A549 (cell line): ENCODE results near the gene ANTXR2. TPM values are rescaled to one million over a fixed set of nuclear protein-coding genes. Genes with fewer than 3 reads are reported as not detected.

Source experiments
- ATAC-seq, 2 experiments: fragments of 200-7000 bp in 1 of 2; fragments of >200 bp in 1 of 2; cut with Nextera tagmentation in 1 of 2; cut with Tn5 transposase in 1 of 2; 3 replicates each; pipeline versions ENCODE4 v1.8.0 to v1.9.1; 2018 to 2020; ENCODE audit warnings: mild to moderate bottlenecking in 1 of 2, moderate library complexity in 1 of 2
- CTCF ChIA-PET: fragments of 300-600 bp; sonication (Branson Sonifier 250); formaldehyde crosslinking; extraction: SDS; loops from one replicate; lab custom pipeline; 2021; ENCODE audit warnings: antibody characterized with exemption, inconsistent platforms; lab: Yijun Ruan, JAX
- POLR2A ChIA-PET: fragments of 350-600 bp; formaldehyde crosslinking; extraction: SDS; loops from one replicate; lab custom pipeline; 2021; ENCODE audit warnings: antibody characterized with exemption, inconsistent platforms; lab: Yijun Ruan, JAX
- DNase-seq, 2 experiments: peaks; one replicate each; pipeline versions ENCODE4 v3.0.0 to v3.0.0-alpha.2; 2011 to 2016; ENCODE audit warnings: low read depth in 1 of 2, low spot score in 1 of 2
- FAIRE-seq: peaks from 2 replicates; lab custom pipeline; 2011; peaks lifted over from hg19 to GRCh38; lab: Jason Lieb, UNC
- H3K27ac ChIP-seq, 2 experiments: fragments of >200 bp; sonication (Bioruptor Twin); formaldehyde crosslinking; 3 replicates each; pipeline ENCODE4 v1.5.1; 2016 to 2017
- H3K4me1 ChIP-seq: fragments of >200 bp; sonication (Bioruptor Twin); formaldehyde crosslinking; 3 replicates; pipeline ENCODE4 v1.6.1; 2016
- H3K4me2 ChIP-seq: fragments of >200 bp; sonication (Bioruptor Twin); formaldehyde crosslinking; 3 replicates; pipeline ENCODE4 v1.6.1; 2016
- H3K4me3 ChIP-seq: fragments of >200 bp; sonication (Bioruptor Twin); formaldehyde crosslinking; 3 replicates; pipeline ENCODE4 v1.5.1; 2016
- H3K9me3 ChIP-seq: fragments of >200 bp; sonication (Bioruptor Twin); formaldehyde crosslinking; 3 replicates; pipeline ENCODE4 v1.6.1; 2016
- ATOH8 ChIP-seq: fragments of 250-450 bp; sonication (Bioruptor Pico); IDR thresholded peaks from 2 replicates; pipeline ENCODE4 v1.5.0; 2020; ENCODE audit warnings: low read depth, mild to moderate bottlenecking, moderate library complexity
- BHLHE40 ChIP-seq: IDR thresholded peaks from 2 replicates; pipeline ENCODE4 v1.6.1; 2012; ENCODE audit warnings: low read depth, low read length, inconsistent platforms
- CEBPB ChIP-seq, 2 experiments: fragments of >200 bp in 1 of 2; sonication (Bioruptor Twin) in 1 of 2; formaldehyde crosslinking in 1 of 2; IDR thresholded peaks; 2 replicates each; pipeline ENCODE4 v1.6.1; 2012 to 2016
- EHMT2 ChIP-seq: fragments of 200-600 bp; sonication (generic); IDR thresholded peaks from 2 replicates; pipeline ENCODE4 v1.6.1; 2016; ENCODE audit warnings: antibody characterized with exemption, low read depth, mild to moderate bottlenecking, moderate library complexity
- EP300 ChIP-seq, 2 experiments: fragments of >200 bp; sonication (Bioruptor Twin); formaldehyde crosslinking; IDR thresholded peaks; 2 replicates in 1 of 2; 3 replicates in 1 of 2; pipeline ENCODE4 v1.6.1; 2016 to 2017
- FOSL2 ChIP-seq, 2 experiments: fragments of 450-650 bp in 1 of 2; fragments of >200 bp in 1 of 2; sonication (Bioruptor Twin) in 1 of 2; formaldehyde crosslinking; IDR thresholded peaks; 2 replicates each; pipeline versions ENCODE4 v1.5.0 to v1.6.1; 2016 to 2020; ENCODE audit warnings: mild to moderate bottlenecking in 1 of 2, moderate library complexity in 1 of 2
- HES2 ChIP-seq: fragments of >200 bp; sonication (Bioruptor Twin); formaldehyde crosslinking; IDR thresholded peaks from 2 replicates; pipeline ENCODE4 v1.6.1; 2016
- HOXB5 ChIP-seq: fragments of 250-450 bp; sonication (Bioruptor Pico); IDR thresholded peaks from 2 replicates; pipeline ENCODE4 v1.5.0; 2020; ENCODE audit warnings: mild to moderate bottlenecking, moderate library complexity
- KDM5A ChIP-seq: fragments of 200-600 bp; sonication (generic); IDR thresholded peaks from 2 replicates; pipeline ENCODE4 v1.6.1; 2016; ENCODE audit warnings: antibody characterized with exemption, mild to moderate bottlenecking
- NPAS2 ChIP-seq: fragments of 250-450 bp; sonication (Bioruptor Pico); IDR thresholded peaks from 2 replicates; pipeline ENCODE4 v1.8.0; 2022; ENCODE audit warnings: mild to moderate bottlenecking, moderate library complexity, borderline replicate concordance
- POLR2AphosphoS2 ChIP-seq: conservative IDR thresholded peaks from 2 replicates; pipeline ENCODE4 v1.6.1; 2012; ENCODE audit warnings: low read length, improper control_type of control experiment, inconsistent platforms
- RCOR1 ChIP-seq: fragments of 150-350 bp; IDR thresholded peaks from 2 replicates; pipeline ENCODE4 v1.6.1; 2014; ENCODE audit warnings: antibody characterized with exemption, low read length, low read depth
- REST ChIP-seq: fragments of 200-600 bp; sonication (generic); IDR thresholded peaks from 2 replicates; pipeline ENCODE4 v1.6.1; 2016; ENCODE audit warnings: antibody characterized with exemption, mild to moderate bottlenecking, moderate library complexity
- ZFP36 ChIP-seq: fragments of 450-650 bp; IDR thresholded peaks from 2 replicates; pipeline ENCODE4 v1.6.1; 2014; ENCODE audit warnings: borderline replicate concordance; ENCODE audit not compliant: partially characterized antibody
- ZSCAN20 ChIP-seq: fragments of 250-450 bp; sonication (Bioruptor Pico); IDR thresholded peaks from 2 replicates; pipeline ENCODE4 v1.8.0; 2022; ENCODE audit warnings: mild to moderate bottlenecking, moderate library complexity
- WGBS: methylation state at CpG from one replicate; pipeline ENCODE4 v1.1.6; 2017; ENCODE audit errors: missing lambda C conversion rate; 5-methylcytosine and 5-hydroxymethylcytosine counted together
- polyA plus RNA-seq, 4 experiments: library from polyadenylated mRNA; depleted of rRNA in 3 of 4; stranded (reverse); fragments of >200 nt; fragmentation: RNase III in 1 of 4; extraction: RNeasy Plus Mini Kit Qiagen cat#74134 plus additional on column Dnase treatment in 1 of 4; gene quantifications; 2 replicates in 3 of 4; 3 replicates in 1 of 4; pipeline ENCODE4 v1.2.3, GENCODE V29; 2011 to 2017
- TF ChIP-seq, protein P1 (sequence below): fragments of 450-650 bp; IDR thresholded peaks from 2 replicates; pipeline ENCODE4 v1.6.1; 2014; ENCODE audit warnings: antibody characterized with exemption
- TF ChIP-seq, protein P2 (sequence below): fragments of 250-450 bp; sonication (Bioruptor Pico); IDR thresholded peaks from 2 replicates; pipeline ENCODE4 v1.5.0; 2021; ENCODE audit warnings: mild to moderate bottlenecking, moderate library complexity, borderline replicate concordance
- TF ChIP-seq, protein P3 (sequence below): IDR thresholded peaks from 2 replicates; pipeline ENCODE4 v1.6.1; 2012

Gene ANTXR2
- polyA plus RNA-seq, 2 of the 4 experiments (the other 2 are of a cell fraction): 2.3 to 3.0 TPM

GRCh38 chr4:80086296-80086695 is 13.3 kb upstream of the ANTXR2 start (continued):
- TF ChIP-seq, protein P1, sequence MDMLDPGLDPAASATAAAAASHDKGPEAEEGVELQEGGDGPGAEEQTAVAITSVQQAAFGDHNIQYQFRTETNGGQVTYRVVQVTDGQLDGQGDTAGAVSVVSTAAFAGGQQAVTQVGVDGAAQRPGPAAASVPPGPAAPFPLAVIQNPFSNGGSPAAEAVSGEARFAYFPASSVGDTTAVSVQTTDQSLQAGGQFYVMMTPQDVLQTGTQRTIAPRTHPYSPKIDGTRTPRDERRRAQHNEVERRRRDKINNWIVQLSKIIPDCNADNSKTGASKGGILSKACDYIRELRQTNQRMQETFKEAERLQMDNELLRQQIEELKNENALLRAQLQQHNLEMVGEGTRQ: no peak
- no peak for TF ChIP-seq HOXB5
- TF ChIP-seq, protein P2, sequence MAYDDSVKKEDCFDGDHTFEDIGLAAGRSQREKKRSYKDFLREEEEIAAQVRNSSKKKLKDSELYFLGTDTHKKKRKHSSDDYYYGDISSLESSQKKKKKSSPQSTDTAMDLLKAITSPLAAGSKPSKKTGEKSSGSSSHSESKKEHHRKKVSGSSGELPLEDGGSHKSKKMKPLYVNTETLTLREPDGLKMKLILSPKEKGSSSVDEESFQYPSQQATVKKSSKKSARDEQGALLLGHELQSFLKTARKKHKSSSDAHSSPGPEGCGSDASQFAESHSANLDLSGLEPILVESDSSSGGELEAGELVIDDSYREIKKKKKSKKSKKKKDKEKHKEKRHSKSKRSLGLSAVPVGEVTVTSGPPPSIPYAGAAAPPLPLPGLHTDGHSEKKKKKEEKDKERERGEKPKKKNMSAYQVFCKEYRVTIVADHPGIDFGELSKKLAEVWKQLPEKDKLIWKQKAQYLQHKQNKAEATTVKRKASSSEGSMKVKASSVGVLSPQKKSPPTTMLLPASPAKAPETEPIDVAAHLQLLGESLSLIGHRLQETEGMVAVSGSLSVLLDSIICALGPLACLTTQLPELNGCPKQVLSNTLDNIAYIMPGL (CRISPR knock-in tag): no peak

GRCh38 chr4:80085081-80085480 is 12.1 kb upstream of the ANTXR2 start:
- CTCF ChIA-PET: no interaction called here
- no peak for DNase-seq
- TF ChIP-seq ZSCAN20 (CRISPR knock-in tag) (no peak), ZFP36 (no peak), KDM5A (no peak), REST (no peak), BHLHE40 (no peak), ATOH8 (no peak), EHMT2 (no peak), RCOR1 (no peak), CEBPB (IDR thresholded peaks at IDR 0.05) (no peak), NPAS2 (CRISPR knock-in tag) (no peak), EP300 (IDR thresholded peaks at IDR 0.05) (no peak), FOSL2 (IDR thresholded peaks at IDR 0.05) (no peak), FOSL2 (CRISPR knock-in tag; IDR thresholded peaks at IDR 0.05) (no peak), POLR2AphosphoS2 (no peak), HES2 (no peak)
- TF ChIP-seq, protein P3, sequence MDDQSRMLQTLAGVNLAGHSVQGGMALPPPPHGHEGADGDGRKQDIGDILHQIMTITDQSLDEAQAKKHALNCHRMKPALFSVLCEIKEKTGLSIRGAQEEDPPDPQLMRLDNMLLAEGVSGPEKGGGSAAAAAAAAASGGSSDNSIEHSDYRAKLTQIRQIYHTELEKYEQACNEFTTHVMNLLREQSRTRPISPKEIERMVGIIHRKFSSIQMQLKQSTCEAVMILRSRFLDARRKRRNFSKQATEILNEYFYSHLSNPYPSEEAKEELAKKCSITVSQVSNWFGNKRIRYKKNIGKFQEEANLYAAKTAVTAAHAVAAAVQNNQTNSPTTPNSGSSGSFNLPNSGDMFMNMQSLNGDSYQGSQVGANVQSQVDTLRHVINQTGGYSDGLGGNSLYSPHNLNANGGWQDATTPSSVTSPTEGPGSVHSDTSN: no peak
- TF ChIP-seq, all 56 proteins: peak for 0
- Histone ChIP-seq H3K27ac (no peak overlapping the region), H3K4me2 (no peak overlapping the region), H3K9me3 (no peaks in the 10 kb centered on the region), H3K4me3 (no peak overlapping the region), H3K4me1 (no peaks in the 10 kb centered on the region)
- 65% methylated on average over 3 of the region's 3 CpGs for WGBS
- POLR2A ChIA-PET: no interaction called here
- no peak for FAIRE-seq
- no peak for ATAC-seq
